Right forelimb (tissue), 1 donor: ENCODE data around the gene PDE11A.
"Not testable (repeated sequence)": the region's sequence is repeated elsewhere in the genome, so short reads cannot be mapped to it uniquely, and the experiment has no call there.

Source experiments
- DNase-seq: peaks from one replicate; pipeline ENCODE4 v3.0.0-alpha.2; 2018

Gene PDE11A

DNA sequence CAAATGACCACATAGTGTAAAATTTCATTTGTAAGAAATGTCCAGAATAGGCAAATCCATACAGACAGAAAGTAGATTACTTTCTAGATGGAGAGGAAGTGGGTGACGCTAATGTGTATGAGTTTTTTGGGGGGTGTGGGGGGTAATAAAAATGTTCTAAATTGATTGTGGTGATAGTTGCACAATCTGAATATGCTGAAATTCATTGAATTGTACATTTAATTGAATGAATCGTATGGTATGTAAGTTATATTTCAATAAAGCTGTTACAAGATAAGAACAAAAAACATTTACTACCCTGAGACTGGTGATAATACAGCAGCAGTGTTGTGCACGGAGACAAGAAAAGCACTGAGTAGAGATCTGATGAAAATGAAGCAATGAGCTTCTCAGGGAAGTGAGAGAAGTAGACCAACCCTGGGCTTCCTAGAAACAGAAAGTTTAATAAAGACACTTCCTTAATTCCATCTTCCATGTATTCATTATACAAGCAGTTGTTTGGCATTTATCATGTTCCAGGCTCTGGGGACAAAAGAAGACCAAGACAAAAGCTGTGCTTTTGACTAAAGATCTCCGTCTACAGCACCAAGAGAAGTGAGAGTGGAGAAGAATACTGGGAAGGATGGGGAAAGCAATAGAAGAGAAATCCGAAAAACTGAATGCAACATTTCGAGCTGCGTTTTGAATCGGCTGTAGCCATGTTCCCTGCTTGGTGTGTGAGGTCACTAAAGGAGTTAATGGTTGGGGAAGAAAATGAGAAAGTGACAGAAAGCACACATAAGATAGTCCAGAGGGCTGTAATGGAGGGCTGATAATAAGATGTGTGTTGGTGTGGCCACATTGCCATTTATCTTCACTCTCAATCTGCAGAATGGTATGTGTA is 1.8 kb upstream of the PDE11A start:
- DNase-seq: no peak

DNA sequence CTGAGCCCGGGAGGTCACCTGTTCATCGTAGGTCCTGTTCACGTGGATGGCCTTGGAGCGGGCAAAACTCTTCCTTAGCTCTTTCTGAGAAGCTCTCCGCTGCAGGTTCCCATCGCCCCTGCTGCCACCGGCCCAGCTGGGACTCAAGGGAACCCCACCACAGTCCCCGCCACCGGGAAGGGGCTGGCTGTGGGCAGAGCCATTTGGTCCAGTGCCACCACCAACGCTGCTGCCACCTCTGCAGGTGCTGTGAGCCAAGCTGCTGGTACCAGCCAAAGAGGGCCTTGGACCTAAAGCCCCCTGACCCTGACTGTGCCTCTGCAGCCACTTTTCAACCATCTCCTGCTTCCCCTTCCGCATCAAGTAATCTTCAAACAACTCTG is 586 bp downstream of the PDE11A start:
- DNase-seq: no peak

DNA sequence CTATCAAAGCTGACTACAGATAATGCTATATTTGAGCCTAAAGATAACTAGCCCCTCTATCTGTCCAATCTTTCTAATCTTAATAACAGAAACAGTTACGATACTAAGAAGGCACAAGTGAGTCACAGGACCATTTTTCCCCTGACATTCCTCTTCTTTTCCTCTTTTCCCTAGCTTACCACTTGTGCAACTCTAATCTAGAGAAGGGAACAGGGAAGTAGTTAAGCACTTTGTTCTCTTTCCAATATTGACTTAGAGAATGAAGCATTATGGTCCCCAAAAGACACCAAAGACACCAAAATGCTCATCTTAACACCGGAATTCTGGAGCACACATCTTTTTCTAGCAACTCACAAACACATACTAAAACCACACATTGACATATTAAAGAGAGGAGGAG is 1.8 kb downstream of the PDE11A start:
- DNase-seq: no peak

DNA sequence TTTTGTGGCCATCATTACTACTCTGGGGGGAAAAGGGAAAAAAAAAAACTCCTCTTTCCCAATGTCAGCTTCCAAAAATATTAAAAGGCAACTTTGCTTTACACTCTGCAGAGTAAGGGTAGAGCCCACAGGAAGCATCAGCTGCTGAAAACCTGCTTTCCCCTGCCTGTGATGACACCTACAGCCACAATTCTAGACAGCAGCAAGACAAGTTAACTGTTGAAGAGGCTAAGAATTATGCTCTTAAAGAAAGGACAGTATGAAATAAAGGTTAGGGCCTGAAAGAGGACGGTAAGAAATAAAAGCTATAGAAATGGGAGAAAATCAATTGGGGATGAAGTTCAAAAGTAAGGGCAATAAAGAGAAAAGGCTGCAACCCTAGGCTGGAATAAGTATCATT is 3.0 kb downstream of the PDE11A start:
- DNase-seq: no peak

DNA sequence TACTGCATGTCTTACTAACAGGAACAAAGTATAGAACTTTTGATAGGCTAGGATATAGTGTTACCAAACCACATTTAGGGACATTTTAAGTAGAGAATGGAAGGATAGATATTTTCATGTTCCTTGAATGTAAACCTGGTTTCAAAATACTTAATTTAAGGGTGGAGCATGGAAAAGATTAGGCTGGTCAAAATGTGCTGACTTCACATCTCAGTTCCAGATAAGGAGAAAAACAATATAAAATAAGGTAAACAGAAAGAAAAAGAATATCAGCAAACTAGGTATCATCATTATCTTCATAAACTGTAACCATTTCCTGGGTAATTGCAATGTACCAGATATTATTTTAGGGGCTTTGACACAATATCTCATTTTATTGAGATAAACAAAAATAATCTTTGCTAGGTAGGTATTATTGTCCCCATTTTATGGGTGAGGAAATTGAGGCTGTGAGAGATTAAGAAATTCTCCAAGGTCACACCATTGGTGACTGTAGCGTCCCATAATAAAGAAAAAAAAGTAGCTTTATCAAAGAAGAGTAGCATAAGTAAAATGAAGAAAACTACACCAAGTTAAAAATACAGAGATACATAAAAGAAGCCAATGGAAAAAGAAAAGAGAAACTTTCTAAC is 3.6 kb downstream of the PDE11A start:
- DNase-seq: no peak

DNA sequence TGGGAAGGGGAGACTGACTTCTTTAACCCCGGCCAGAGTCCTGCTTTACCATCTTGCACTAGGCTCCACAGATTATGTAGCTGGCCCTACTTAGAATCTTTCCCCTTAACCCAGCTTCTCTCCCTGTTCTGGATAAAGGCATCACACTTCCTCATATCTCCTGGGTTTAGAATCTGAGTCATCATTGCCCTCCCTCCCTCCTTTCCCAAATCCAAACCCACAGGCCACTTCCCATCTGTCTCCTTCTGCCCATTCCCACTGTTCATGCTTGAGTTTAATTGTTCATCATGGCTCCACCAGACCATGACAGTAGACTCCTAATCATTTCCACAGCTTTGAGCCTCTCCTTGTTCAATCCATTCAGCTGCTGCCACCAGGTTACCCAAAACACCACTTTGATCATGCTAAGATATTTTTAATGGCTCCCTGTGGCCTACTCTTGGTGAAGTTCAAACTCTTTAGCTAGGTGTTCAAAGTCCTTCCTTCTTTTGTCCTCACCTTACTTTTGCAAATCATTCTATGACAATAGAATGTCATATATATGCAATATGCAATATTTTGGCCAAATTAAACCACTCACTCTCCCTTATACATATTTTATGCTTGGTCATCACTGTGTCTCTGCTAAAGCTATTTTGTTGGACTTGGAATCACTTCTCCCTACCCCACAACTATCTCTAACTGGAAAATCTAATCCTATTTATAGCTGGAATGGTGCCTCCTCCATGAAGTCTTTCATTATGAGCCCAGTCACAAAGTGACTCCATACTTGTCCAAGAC is 5.5 kb downstream of the PDE11A start:
- no peak for DNase-seq

DNA sequence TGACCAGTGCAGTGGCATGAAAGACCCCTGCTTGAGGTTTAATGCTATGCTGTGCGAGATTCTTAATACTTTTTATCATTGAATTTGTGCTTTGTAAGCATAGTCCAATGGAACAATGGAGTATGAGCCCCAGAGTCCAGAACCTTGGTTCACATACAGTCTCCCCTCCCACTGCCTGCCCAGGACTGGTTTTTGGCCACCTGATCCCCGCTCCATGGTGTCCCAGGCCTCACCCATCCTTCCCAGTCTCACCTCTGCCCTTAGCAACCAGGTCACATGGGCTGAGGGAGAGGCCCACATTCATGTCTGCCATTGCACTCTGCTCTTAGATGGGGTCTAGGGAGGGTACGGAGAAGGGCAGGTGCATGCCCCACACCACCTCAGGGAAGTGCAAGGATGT is 6.3 kb downstream of the PDE11A start:
- no peak for DNase-seq

DNA sequence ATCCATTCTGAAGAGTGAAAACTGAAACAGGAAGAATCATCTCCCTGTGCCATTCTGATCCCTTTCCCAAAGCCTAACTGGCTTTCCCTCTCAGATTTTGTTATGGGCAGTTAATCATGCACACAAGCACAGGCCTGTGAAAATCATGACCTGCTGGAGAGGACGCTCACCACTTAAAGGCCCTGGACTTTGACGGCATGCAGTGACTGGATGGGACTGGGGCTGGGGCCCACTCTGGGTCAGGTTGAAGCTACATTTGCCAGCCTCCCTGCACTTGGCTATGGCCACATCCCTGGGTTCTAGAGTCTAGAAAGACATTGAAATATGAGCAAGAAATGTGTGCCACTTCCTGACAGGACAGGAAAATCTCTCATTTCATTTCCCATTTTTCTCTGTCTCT is 12.9 kb downstream of the PDE11A start:
- no peak for DNase-seq

DNA sequence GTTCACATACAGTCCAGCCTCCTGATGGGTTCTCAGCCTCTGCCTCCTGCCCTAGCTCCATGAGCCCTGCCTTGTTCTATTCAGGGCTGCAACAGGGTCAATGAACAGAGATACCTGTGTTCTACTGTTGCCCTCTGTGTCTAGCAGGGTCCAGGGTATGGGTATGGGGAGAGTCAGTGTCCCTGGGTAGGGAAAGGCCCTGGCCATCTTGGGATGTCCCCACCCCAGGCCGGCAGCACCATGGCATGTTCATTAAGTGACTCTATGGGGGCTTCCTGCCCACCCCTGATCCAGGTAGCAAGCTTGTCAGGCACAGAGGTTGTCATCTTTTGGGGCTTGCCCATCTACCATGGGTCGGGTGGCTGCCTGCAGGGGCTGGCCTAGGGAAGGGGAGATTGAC is 13.5 kb downstream of the PDE11A start:
- no peak for DNase-seq

DNA sequence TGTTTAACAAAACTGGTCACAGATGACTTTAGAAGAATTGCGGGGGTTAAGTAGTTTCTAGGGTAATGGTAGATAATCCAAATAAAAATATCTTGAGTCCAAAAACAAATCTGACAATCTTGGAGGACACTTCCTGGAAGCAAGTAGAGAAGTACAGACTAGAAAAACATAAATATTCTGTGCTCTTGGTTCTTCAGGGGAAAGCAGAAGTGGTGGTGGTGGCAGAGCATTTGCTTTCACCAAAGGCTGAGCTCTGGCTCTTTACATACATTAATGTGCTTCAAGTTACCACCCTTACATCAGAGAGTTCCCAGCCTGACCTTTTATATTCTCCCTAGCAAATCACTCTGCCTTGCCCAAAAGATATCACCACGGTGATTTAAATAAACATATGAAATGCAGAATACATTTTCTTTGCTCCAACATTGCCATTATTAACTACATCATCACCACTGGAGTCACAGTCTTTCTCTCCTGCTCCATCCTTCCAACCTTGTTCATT is 15.3 kb downstream of the PDE11A start:
- DNase-seq: no peak

DNA sequence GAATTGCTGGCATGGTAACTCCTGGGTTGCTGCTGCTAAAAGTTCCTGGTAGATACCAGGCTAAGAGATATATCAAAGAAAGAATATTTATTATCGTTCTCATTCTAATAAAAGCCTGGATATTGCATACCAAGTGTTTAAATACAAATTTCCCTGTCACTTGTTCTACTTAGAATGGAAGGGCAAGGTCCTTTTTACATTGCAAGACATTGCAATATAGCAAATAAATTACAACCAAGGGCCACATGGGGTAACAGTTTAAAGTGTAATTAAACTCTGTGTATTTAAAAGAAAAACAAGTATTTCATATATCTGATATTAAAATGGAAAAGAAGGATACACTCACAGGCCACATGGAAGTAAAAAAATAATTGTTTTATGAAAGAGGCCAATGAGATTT is 16.2 kb downstream of the PDE11A start:
- DNase-seq: no peak

DNA sequence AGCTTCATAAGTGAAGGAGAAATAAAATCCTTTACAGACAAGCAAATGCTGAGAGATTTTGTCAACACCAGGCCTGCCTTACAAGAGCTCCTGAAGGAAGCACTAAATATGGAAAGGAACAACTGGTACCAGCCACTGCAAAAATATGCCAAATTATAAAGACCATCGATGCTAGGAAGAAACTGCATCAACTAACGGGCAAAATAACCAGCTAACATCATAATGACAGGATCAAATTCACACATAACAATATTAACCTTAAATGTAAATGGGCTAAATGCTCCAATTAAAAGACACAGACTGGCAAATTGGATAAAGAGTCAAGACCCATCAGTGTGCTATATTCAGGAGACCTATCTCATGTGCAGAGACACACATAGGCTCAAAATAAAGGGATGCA is 21.3 kb downstream of the PDE11A start:
- DNase-seq: not testable (repeated sequence)

DNA sequence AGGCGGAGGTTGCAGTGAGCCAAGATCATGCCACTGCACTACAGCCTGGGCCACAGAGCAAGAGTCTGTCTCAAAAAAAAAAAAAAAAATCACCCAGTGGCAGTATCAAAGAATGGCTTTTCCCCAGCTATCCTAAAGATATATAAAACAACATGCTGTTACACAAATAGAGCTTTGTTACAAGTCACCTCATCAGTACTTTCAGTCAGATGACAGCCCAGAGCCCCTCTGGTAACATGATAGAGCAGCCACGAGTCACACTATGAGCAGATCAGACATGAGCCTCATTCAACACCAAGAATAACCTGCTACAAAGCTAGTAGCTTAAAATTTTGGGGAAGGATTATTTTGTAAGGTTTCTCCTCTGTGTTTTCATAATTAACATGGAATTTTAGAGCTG is 25.2 kb downstream of the PDE11A start:
- DNase-seq: no peak

DNA sequence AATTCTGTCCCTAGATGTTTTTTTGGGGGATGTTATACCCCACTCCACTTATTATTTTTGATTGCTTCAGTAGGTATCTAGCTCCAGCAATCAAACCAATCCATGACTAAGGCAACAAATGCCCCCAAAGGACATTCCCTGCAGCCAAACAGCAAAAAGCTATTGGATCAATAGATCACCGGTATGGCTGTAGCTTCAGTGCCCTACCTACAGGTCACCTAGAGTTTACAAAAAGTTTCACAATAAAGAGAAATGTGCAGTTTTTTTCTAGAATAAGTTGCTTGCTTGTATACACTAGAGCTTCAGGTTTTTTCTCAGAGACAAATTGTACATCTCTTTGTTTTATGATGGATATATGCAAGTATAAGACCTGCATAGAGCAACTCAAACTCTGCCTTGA is 27.7 kb downstream of the PDE11A start:
- DNase-seq: no peak

DNA sequence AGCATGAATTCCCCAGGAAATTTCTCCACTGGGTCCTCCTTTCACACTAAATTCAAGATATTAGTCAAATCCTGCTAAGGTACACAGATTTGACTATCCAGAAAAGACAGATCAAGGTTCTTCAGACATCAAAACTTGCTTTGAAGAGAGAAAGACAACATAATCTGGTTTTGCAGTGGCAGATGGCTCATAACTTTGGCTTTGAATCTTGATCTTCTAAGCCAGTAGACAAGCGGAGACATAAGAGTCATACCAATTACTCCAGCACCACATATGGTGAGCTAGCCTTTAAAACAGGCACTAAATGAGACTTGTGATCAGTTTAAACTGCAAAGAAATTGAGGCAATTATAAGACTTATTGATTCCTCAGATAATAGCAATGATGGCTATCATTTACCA is 29.3 kb downstream of the PDE11A start:
- DNase-seq: no peak

DNA sequence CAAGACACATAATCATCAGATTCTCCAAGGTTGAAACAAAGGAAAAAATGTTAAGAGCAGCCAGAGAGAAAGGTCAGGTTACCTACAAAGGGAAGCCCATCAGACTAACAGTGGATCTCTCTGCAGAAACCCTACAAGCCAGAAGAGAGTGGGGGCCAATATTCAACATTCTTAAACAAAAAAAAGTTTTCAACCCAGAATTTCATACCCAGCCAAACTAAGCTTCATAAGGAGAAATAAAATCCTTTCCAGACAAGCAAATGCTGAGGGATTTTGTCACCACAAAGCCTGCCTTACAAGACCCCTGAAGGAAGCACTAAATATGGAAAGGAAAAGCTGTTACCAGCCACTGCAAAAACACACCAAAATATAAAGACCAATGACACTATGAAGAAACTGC is 39.0 kb downstream of the PDE11A start:
- DNase-seq: not testable (repeated sequence)

DNA sequence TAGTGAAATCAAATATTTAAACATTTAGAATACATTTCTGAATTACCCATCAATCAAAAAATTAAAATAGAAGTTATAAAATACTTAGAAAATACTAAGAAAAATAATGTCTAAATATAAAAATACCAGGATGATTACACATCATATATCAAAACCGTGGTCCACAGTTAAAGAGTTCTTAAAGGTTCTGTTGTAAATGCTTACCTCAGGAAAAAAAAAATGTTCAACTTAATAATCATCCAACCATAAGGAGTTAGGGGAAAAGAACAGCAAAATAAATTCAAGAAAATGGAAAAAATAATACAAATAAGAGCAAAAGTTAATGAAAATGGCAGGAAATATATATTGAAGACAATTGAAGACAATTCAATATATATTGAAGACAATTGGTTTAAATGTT is 43.2 kb downstream of the PDE11A start:
- DNase-seq: no peak

DNA sequence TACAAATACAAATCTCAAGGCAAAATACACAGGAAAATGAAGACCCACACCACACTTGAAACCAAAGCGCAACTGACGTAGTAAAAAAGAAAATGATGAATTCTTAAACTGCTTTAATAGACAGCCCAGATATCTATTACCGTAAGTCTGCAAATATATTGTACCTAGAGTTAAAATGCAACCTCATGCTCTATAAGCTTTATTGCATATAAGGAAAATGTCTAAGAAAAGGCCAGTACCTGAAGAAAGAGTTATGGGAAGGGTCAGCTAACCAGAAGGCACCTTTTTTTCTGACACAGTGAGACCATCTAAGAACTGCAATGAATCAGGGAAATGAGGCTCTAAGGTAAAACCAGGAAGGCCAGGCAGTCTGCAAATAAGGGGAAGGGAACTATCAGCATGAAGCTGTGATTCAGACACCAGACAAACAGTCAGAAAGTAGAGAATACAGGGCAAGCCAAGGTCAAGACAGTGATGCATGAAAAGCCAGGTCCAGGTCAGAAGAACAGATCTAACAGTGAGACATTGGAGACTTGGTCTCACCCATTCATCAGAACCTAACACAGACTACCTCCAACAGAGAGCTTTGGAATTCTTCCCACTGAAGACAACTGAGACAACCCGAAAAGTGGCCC is 46.9 kb downstream of the PDE11A start:
- no peak for DNase-seq

DNA sequence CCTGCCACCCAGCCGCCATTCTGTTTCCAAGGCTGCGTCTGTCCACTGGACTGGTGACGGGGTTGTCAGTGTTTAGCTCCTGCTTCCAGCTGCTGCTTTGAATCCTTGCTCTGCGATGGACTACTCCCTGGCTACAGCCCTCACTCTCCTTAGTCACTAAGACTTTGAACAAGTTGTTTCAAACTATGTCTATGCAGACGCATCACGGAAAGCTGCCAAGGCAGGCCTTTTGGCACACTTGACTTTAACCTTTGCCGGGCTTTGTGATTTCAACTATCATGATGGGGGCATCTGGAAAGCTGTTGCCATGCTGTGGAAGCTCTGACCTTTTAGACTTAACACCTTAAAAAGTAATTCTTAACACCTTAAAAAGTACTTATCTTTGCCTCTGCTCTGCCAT is 54.4 kb downstream of the PDE11A start:
- DNase-seq: no peak

DNA sequence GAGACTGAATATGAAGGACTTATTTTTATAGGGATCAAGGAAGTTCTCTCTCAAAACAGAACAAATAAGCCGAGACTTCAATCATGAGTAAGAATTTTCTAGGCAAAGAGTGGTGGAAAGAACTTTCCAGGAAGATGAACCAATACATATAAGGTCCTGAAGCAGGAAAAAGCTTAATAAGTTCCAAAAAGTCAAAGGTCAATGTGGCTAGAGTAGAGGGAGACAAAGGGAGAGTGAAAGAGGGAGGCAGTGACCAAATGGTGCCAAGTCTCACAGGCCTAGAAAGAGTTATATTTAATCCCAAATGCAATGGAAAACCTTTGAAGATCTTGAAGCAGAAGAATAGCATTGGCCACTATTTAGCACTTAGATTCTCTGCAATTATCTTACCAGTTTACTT is 56.0 kb downstream of the PDE11A start:
- no peak for DNase-seq

DNA sequence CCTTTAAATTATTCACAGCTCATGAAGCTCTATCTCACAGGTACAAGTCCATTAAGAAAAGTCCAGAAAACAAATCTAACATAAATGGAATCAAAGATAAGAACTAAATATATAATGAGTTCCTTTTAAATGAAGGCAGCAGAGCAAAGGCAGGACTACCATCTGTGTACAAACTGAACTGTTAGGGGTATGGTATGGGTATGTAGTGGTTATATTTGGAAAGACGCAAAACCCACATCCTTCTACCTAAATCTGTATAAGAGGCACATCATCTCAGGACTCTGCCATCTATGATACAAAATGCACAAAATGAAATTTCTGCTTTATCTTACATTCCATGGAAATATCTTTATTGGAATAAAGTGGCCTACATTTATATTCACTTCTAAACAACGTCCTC is 59.9 kb downstream of the PDE11A start:
- no peak for DNase-seq

DNA sequence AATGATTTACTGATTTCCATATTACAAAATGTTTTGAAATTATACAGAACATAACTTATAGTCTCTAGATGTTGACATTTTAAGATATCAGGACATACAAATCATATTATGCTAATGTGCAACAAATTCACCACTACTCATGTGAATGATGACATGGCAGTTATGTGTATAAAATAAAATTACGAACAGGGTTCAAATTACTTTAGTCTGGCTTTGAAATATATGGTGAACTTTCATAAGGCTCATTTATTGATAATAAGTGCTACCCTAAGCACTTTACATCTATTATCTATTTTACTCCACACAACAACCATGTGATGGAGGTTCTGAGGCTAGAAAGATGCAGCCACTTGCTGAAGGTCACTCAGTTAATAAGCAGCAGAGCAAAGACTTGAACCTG is 62.8 kb downstream of the PDE11A start:
- no peak for DNase-seq

DNA sequence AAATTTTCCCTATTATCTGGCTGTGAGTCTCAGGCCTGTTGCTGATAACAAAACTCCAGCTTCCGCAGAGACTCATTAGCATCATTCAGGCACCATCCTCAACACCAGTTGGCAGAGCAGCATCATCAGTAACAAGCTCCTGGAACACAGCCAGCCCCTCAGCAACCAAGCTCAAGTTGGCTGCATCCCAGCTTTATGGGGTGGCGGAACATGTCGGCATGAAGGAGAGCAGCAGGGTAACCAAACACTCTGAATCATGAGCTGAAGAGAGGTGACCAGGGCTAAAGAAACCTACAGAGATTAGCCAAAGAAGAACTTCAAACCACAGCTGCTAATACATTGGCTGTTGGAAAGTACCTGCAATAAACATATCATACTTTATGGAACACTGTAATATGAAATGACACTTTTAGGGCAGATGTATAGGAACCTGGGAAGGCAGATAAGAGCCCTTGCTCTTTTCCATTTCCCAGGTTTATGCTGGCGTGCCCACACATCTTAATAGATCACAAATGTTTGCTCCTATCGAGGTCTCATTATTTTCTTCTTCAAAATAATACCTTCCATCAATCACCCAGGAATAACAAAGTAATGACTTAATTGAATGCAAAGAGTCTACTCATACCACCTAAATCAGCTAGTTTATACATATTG is 63.8 kb downstream of the PDE11A start:
- no peak for DNase-seq
